Epithelial cell of alveolus of lung (primary cell): ENCODE results near the gene PAEP. TPM values are rescaled to one million over a fixed set of nuclear protein-coding genes. Genes with fewer than 3 reads are reported as not detected.

Experiments
- total RNA-seq: library from RNA; depleted of rRNA; stranded (reverse); fragments of >200 nt; gene quantifications from 2 replicates; pipeline ENCODE4 v1.2.1, GENCODE V29; 2015

The PAEP gene
- total RNA-seq = 0.65 TPM in 1 of 2 replicates, not detected in the other

GRCh38 chr9:135561391-135562234 lies at the start of gene PAEP:
Gene PAEP, plus strand, starts transcription at chr9:135561756.

GRCh38 chr9:135520916-135521607 lies 40.5 kb upstream of the PAEP start, which contains the start of gene LCN1:
Gene LCN1, plus strand, starts transcription at chr9:135521440. Its CDS starts 58 bp downstream, at chr9:135521498.

DNA sequence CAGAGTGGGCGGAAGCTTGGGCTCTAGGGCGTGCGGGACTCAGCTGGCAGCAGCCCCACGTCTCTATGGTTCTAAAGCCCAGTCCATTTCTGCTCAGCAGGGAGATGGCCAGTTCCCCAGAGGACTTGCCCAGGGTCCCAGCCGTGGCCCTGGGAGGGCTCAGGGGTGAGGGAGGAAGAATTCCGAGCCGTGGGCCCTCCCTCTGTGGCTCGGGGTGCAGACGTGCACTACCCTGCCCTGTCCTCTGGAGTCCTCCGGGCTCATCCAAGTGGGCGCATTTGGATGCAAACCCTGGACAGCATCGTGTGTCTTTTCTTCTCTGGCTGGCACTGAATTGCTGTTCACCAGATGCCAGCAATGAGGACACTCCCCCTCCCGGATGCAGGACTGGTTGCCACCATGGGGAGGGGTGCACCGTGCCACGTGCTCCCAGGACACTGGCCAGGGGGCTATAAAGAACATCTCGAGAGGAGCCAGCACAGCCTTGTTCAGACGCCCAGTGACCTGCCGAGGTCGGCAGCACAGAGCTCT lies 15.8 kb upstream of the PAEP start, which contains the start of gene OBP2A:
OBP2A (plus strand) TSS at position 481 of the 531 bp plus-strand sequence. CDS start 55 bp downstream, outside the sequence.

Other genes starting within 250 kb of the PAEP start
- 4.3 and 5.8 TPM in 2 replicates for gene PPP1R26, start 82.0 kb upstream of the PAEP start, total RNA-seq
- gene MRPS2, start 61.1 kb upstream of the PAEP start, total RNA-seq = 45.4 and 56.5 TPM in 2 replicates
- not detected in 2 replicates for gene LCN1, start 40.3 kb upstream of the PAEP start, total RNA-seq
- not detected in 2 replicates for gene OBP2A, start 15.6 kb upstream of the PAEP start, total RNA-seq
- not detected in 2 replicates for gene GLT6D1, start 77.8 kb downstream of the PAEP start, total RNA-seq
- not detected in 2 replicates for gene LCN9, start 101.6 kb downstream of the PAEP start, total RNA-seq
- not detected in 2 replicates for gene SOHLH1, start 137.7 kb downstream of the PAEP start, total RNA-seq
- not detected in 2 replicates for gene KCNT1, start 140.4 kb downstream of the PAEP start, total RNA-seq